Measurements from ENCODE around the gene VWA3A. TPM values are rescaled to one million over a fixed set of nuclear protein-coding genes. Genes with fewer than 3 reads are reported as not detected.

The VWA3A gene
- total RNA-seq, 1 donor: under 0.01 TPM

- peak; percentile 89 for TF ChIP-seq CTCF (IDR thresholded peaks at IDR 0.05; ENCODE audit: insufficient read depth, low read depth, low read length)
- peak; percentile 90 for DNase-seq (ENCODE audit: low read depth)
- no peak overlapping the region for H3K4me3 ChIP-seq (ENCODE audit: low read depth, low read length)
Observed at GRCh38 chr16:22188595-22189442, 96.5 kb downstream of the VWA3A start.

- TF ChIP-seq CTCF (IDR thresholded peaks at IDR 0.05; ENCODE audit: insufficient read depth, low read depth, low read length): no peak
- peak; percentile 22 for DNase-seq (ENCODE audit: low read depth)
- H3K4me3 ChIP-seq (ENCODE audit: low read depth, low read length): peak overlapping the region; percentile 68
Observed at GRCh38 chr16:22189473-22190080, 97.2 kb downstream of the VWA3A start.

- TF ChIP-seq CTCF (IDR thresholded peaks at IDR 0.05; ENCODE audit: insufficient read depth, low read depth, low read length): no peak
- H3K4me3 ChIP-seq (ENCODE audit: low read depth, low read length): peak overlapping the region; percentile 68
- no peak for DNase-seq (ENCODE audit: low read depth)
Observed at GRCh38 chr16:22190081-22190775, 97.9 kb downstream of the VWA3A start.

GRCh38 chr16:22190776-22191531, 98.6 kb downstream of the VWA3A start:
- peak overlapping the region; percentile 61 for H3K4me3 ChIP-seq (ENCODE audit: low read depth, low read length)
- peak; percentile 100 for DNase-seq (ENCODE audit: low read depth)
- TF ChIP-seq CTCF (IDR thresholded peaks at IDR 0.05; ENCODE audit: insufficient read depth, low read depth, low read length): no peak

GRCh38 chr16:22191532-22192260, 99.4 kb downstream of the VWA3A start:
- no peak for TF ChIP-seq CTCF (IDR thresholded peaks at IDR 0.05; ENCODE audit: insufficient read depth, low read depth, low read length)

More at GRCh38 chr16:22191532-22192260, 99.4 kb downstream of the VWA3A start:
- DNase-seq (ENCODE audit: low read depth): no peak
- peak overlapping the region; percentile 61 for H3K4me3 ChIP-seq (ENCODE audit: low read depth, low read length)

All from fibroblast of villous mesenchyme (primary cell).